H1 (cell line): ENCODE results near the gene PCDHA12. TPM values are rescaled to one million over a fixed set of nuclear protein-coding genes. Genes with fewer than 3 reads are reported as not detected.

Experiments used
- TAF1 ChIP-seq: IDR thresholded peaks from 2 replicates; pipeline ENCODE4 v1.6.1; 2011; ENCODE audit warnings: mild to moderate bottlenecking, low read depth, low read length
- polyA plus RNA-seq, 7 experiments: library from polyadenylated mRNA; depleted of rRNA in 3 of 7; stranded (reverse) in 5 of 7; unstranded in 2 of 7; fragments of >200 nt in 5 of 7; fragments of 200-250 nt in 2 of 7; gene quantifications; 1 replicate in 5 of 7; 2 replicates in 1 of 7; 4 replicates in 1 of 7; pipeline versions ENCODE4 v1.2.1 to v1.2.3, GENCODE V29; 2011 to 2013; ENCODE audit warnings: missing spikeins in 2 of 7, mixed read lengths in 2 of 7
- total RNA-seq: library from RNA; stranded (reverse); fragmentation: NEBNext Ultra II Directional; extraction: Animal tissue kit (Norgen Biotek cat#: 25700); gene quantifications from 2 replicates; pipeline ENCODE4 v1.2.1, GENCODE V29; 2021
- TF ChIP-seq, protein P1 (sequence below): fragments of 300-600 bp; sonication (generic); IDR thresholded peaks from 2 replicates; pipeline ENCODE4 v1.7.1; 2012; ENCODE audit warnings: low read length, moderate library complexity, mild to moderate bottlenecking, inconsistent platforms; ENCODE audit not compliant: insufficient replicate concordance

The PCDHA12 gene
- total and polyA plus RNA-seq, 2 of the 8 experiments (the other 6 are each of a cell fraction or from before 2014, with no cell fraction given): 4.2 to 9.3 TPM

DNA sequence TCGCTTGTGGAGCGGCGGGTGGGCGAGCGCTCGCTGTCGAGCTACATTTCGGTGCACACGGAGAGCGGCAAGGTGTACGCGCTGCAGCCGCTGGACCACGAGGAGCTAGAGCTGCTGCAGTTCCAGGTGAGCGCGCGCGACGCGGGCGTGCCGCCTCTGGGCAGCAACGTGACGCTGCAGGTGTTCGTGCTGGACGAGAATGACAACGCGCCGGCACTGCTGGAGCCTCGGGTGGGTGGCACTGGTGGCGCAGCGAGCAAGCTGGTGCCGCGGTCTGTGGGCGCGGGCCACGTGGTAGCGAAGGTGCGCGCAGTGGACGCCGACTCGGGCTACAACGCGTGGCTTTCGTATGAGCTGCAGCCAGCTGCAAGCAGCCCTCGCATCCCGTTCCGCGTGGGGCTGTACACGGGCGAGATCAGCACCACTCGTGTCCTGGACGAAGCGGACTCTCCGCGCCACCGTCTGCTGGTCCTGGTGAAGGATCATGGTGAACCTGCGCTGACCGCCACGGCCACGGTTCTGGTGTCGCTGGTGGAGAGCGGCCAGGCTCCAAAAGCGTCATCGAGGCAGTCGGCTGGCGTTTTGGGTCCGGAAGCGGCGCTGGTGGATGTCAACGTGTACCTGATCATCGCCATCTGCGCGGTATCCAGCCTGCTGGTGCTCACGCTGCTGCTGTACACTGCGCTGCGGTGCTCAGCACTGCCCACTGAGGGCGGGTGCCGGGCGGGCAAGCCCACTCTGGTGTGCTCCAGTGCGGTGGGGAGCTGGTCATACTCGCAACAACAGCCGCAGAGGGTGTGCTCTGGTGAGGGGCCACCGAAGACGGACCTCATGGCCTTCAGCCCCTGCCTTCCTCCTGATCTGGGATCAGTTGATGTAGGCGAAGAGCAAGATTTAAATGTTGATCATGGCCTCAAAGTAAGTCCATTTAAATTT lies 32.0 kb upstream of the PCDHA12 start (continued):
- TF ChIP-seq, protein P1, sequence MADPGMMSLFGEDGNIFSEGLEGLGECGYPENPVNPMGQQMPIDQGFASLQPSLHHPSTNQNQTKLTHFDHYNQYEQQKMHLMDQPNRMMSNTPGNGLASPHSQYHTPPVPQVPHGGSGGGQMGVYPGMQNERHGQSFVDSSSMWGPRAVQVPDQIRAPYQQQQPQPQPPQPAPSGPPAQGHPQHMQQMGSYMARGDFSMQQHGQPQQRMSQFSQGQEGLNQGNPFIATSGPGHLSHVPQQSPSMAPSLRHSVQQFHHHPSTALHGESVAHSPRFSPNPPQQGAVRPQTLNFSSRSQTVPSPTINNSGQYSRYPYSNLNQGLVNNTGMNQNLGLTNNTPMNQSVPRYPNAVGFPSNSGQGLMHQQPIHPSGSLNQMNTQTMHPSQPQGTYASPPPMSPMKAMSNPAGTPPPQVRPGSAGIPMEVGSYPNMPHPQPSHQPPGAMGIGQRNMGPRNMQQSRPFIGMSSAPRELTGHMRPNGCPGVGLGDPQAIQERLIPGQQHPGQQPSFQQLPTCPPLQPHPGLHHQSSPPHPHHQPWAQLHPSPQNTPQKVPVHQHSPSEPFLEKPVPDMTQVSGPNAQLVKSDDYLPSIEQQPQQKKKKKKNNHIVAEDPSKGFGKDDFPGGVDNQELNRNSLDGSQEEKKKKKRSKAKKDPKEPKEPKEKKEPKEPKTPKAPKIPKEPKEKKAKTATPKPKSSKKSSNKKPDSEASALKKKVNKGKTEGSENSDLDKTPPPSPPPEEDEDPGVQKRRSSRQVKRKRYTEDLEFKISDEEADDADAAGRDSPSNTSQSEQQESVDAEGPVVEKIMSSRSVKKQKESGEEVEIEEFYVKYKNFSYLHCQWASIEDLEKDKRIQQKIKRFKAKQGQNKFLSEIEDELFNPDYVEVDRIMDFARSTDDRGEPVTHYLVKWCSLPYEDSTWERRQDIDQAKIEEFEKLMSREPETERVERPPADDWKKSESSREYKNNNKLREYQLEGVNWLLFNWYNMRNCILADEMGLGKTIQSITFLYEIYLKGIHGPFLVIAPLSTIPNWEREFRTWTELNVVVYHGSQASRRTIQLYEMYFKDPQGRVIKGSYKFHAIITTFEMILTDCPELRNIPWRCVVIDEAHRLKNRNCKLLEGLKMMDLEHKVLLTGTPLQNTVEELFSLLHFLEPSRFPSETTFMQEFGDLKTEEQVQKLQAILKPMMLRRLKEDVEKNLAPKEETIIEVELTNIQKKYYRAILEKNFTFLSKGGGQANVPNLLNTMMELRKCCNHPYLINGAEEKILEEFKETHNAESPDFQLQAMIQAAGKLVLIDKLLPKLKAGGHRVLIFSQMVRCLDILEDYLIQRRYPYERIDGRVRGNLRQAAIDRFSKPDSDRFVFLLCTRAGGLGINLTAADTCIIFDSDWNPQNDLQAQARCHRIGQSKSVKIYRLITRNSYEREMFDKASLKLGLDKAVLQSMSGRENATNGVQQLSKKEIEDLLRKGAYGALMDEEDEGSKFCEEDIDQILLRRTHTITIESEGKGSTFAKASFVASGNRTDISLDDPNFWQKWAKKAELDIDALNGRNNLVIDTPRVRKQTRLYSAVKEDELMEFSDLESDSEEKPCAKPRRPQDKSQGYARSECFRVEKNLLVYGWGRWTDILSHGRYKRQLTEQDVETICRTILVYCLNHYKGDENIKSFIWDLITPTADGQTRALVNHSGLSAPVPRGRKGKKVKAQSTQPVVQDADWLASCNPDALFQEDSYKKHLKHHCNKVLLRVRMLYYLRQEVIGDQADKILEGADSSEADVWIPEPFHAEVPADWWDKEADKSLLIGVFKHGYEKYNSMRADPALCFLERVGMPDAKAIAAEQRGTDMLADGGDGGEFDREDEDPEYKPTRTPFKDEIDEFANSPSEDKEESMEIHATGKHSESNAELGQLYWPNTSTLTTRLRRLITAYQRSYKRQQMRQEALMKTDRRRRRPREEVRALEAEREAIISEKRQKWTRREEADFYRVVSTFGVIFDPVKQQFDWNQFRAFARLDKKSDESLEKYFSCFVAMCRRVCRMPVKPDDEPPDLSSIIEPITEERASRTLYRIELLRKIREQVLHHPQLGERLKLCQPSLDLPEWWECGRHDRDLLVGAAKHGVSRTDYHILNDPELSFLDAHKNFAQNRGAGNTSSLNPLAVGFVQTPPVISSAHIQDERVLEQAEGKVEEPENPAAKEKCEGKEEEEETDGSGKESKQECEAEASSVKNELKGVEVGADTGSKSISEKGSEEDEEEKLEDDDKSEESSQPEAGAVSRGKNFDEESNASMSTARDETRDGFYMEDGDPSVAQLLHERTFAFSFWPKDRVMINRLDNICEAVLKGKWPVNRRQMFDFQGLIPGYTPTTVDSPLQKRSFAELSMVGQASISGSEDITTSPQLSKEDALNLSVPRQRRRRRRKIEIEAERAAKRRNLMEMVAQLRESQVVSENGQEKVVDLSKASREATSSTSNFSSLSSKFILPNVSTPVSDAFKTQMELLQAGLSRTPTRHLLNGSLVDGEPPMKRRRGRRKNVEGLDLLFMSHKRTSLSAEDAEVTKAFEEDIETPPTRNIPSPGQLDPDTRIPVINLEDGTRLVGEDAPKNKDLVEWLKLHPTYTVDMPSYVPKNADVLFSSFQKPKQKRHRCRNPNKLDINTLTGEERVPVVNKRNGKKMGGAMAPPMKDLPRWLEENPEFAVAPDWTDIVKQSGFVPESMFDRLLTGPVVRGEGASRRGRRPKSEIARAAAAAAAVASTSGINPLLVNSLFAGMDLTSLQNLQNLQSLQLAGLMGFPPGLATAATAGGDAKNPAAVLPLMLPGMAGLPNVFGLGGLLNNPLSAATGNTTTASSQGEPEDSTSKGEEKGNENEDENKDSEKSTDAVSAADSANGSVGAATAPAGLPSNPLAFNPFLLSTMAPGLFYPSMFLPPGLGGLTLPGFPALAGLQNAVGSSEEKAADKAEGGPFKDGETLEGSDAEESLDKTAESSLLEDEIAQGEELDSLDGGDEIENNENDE: no peak
- no peak for TF ChIP-seq TAF1
